Loucy (cell line): ENCODE measurements around the gene ATP2A2.

ENCODE experiments used
- EZH2phosphoT487 ChIP-seq: fragments of 200-600 bp; IDR thresholded peaks from 2 replicates; pipeline ENCODE4 v1.6.1; 2018; ENCODE audit warnings: antibody characterized with exemption, mild to moderate bottlenecking, moderate library complexity, borderline replicate concordance
- TF ChIP-seq, protein P1 (sequence below): fragments of 200-600 bp; sonication (generic); conservative IDR thresholded peaks from 2 replicates; pipeline ENCODE4 v1.5.1; 2014; ENCODE audit warnings: mild to moderate bottlenecking, antibody characterized with exemption, low read length

DNA sequence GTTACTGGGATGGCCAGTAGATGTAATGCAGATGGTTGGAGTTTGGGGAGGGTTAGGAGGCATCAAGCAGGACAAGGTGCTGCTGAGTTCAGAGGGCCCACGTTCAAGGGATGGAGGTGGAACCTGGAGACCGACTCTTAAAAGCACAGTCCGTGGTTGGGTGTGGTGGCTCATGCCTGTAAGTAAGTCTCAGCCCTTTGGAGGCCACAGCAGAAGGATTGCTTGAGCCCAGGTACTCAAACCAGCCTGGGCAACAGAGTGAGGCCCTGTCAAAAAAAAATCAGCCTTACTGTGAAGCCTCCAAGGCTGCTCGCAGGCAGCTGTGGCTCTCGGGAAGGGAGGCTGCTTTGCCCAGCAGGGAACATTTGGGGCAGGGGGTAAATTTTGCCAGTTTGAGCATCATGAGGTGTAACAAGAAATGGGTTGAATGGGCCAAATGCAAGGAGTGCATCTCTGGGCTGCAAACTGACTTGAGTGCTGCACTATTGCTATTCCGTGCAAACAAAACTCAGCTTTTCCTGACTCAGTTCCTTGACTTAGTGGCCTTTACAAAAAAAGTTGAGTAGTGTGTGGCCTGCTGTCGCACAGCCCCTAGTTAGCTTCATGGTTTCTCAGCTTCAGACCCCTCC lies 67.5 kb downstream of the ATP2A2 start:
- TF ChIP-seq, protein P1, sequence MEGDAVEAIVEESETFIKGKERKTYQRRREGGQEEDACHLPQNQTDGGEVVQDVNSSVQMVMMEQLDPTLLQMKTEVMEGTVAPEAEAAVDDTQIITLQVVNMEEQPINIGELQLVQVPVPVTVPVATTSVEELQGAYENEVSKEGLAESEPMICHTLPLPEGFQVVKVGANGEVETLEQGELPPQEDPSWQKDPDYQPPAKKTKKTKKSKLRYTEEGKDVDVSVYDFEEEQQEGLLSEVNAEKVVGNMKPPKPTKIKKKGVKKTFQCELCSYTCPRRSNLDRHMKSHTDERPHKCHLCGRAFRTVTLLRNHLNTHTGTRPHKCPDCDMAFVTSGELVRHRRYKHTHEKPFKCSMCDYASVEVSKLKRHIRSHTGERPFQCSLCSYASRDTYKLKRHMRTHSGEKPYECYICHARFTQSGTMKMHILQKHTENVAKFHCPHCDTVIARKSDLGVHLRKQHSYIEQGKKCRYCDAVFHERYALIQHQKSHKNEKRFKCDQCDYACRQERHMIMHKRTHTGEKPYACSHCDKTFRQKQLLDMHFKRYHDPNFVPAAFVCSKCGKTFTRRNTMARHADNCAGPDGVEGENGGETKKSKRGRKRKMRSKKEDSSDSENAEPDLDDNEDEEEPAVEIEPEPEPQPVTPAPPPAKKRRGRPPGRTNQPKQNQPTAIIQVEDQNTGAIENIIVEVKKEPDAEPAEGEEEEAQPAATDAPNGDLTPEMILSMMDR = no peak
- no peak for TF ChIP-seq EZH2phosphoT487
